Liver (tissue), 3 donors: ENCODE results near the gene SLC5A12.

Experiments used
- CTCF ChIP-seq: fragments of 150-350 bp; IDR thresholded peaks from 2 replicates; pipeline ENCODE4 v1.5.1; 2017; ENCODE audit warnings: improper control_type of control experiment, low read depth, low read length; ENCODE audit not compliant: missing input control
- FOXA1 ChIP-seq: IDR thresholded peaks from 2 replicates; pipeline ENCODE4 v1.6.1; 2016; ENCODE audit warnings: antibody characterized with exemption
- FOXA2 ChIP-seq: IDR thresholded peaks from 2 replicates; pipeline ENCODE4 v1.6.1; 2016; ENCODE audit warnings: antibody characterized with exemption
- GABPA ChIP-seq, 2 donors: IDR thresholded peaks in 1 of 2; conservative IDR thresholded peaks in 1 of 2; 2 replicates each; pipeline ENCODE4 v1.6.1; 2016; ENCODE audit warnings: antibody characterized with exemption in 2 of 2, mild to moderate bottlenecking in 1 of 2, moderate library complexity in 1 of 2
- NR2F2 ChIP-seq: IDR thresholded peaks from 2 replicates; pipeline ENCODE4 v1.6.1; 2016; ENCODE audit warnings: antibody characterized with exemption
- SP1 ChIP-seq: IDR thresholded peaks from 2 replicates; pipeline ENCODE4 v1.6.1; 2018; ENCODE audit warnings: antibody characterized with exemption, mild to moderate bottlenecking
- TAF1 ChIP-seq: conservative IDR thresholded peaks from 2 replicates; pipeline ENCODE4 v1.6.1; 2016; ENCODE audit warnings: antibody characterized with exemption, mild to moderate bottlenecking
- YY1 ChIP-seq: IDR thresholded peaks from 2 replicates; pipeline ENCODE4 v1.6.1; 2016; ENCODE audit warnings: antibody characterized with exemption, mild to moderate bottlenecking
- TF ChIP-seq, protein P1 (sequence below): IDR thresholded peaks from 2 replicates; pipeline ENCODE4 v1.6.1; 2016; ENCODE audit warnings: antibody characterized with exemption
- TF ChIP-seq, protein P2 (sequence below): IDR thresholded peaks from 2 replicates; pipeline ENCODE4 v1.6.1; 2016; ENCODE audit warnings: antibody characterized with exemption, mild to moderate bottlenecking
- TF ChIP-seq, protein P3 (sequence below): IDR thresholded peaks from 2 replicates; pipeline ENCODE4 v1.6.1; 2016; ENCODE audit warnings: antibody characterized with exemption
- donor health status: healthy.
- donor health status: healthy.

DNA sequence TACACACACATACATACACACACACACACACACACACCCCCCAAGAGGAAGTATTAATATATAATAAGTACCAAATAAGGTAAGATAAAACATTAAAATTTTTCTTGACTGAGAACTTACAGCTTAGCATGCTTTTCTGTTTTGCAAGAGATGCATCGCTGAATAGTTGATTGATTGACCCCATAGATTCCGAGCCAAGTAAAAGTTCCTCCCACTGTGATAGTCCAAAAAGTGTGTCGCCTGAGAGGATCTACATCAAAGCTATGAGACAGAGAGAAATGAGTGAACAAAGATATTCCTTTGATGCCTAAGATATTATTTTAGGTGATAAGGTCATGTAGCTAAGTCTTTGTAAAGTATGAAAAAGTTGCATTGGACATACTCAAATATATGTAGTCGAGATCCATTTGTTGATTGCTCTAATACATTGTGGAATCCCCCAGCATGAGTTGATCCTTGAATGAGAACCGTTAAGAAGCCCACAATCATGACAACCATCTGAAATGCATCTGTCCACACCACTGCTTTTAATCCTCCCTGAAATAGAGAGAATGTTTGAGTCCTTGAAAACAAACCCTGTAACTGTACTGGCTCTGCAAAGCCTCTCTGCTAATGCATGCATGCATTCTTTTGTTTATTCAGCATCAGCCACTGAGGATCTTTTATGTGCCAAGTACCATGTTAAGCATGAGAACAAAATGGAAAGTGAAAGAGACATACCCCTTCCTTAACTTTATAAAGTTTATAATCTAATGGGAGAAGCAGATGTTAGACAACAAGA lies 18.3 kb downstream of the SLC5A12 start:
- no peak for TF ChIP-seq SP1
- no peak for TF ChIP-seq CTCF
- TF ChIP-seq GABPA (IDR thresholded peaks at IDR 0.05 in 1 of 2, conservative IDR thresholded peaks at IDR 0.05 in 1 of 2), result no peak
- no peak for TF ChIP-seq YY1
- TF ChIP-seq, protein P1, sequence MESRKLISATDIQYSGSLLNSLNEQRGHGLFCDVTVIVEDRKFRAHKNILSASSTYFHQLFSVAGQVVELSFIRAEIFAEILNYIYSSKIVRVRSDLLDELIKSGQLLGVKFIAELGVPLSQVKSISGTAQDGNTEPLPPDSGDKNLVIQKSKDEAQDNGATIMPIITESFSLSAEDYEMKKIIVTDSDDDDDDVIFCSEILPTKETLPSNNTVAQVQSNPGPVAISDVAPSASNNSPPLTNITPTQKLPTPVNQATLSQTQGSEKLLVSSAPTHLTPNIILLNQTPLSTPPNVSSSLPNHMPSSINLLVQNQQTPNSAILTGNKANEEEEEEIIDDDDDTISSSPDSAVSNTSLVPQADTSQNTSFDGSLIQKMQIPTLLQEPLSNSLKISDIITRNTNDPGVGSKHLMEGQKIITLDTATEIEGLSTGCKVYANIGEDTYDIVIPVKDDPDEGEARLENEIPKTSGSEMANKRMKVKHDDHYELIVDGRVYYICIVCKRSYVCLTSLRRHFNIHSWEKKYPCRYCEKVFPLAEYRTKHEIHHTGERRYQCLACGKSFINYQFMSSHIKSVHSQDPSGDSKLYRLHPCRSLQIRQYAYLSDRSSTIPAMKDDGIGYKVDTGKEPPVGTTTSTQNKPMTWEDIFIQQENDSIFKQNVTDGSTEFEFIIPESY, result no peak
- TF ChIP-seq, protein P2, sequence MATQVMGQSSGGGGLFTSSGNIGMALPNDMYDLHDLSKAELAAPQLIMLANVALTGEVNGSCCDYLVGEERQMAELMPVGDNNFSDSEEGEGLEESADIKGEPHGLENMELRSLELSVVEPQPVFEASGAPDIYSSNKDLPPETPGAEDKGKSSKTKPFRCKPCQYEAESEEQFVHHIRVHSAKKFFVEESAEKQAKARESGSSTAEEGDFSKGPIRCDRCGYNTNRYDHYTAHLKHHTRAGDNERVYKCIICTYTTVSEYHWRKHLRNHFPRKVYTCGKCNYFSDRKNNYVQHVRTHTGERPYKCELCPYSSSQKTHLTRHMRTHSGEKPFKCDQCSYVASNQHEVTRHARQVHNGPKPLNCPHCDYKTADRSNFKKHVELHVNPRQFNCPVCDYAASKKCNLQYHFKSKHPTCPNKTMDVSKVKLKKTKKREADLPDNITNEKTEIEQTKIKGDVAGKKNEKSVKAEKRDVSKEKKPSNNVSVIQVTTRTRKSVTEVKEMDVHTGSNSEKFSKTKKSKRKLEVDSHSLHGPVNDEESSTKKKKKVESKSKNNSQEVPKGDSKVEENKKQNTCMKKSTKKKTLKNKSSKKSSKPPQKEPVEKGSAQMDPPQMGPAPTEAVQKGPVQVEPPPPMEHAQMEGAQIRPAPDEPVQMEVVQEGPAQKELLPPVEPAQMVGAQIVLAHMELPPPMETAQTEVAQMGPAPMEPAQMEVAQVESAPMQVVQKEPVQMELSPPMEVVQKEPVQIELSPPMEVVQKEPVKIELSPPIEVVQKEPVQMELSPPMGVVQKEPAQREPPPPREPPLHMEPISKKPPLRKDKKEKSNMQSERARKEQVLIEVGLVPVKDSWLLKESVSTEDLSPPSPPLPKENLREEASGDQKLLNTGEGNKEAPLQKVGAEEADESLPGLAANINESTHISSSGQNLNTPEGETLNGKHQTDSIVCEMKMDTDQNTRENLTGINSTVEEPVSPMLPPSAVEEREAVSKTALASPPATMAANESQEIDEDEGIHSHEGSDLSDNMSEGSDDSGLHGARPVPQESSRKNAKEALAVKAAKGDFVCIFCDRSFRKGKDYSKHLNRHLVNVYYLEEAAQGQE, result no peak
- TF ChIP-seq FOXA2, result no peak
- no peak for TF ChIP-seq FOXA1
- TF ChIP-seq TAF1, result no peak
- TF ChIP-seq, protein P3, sequence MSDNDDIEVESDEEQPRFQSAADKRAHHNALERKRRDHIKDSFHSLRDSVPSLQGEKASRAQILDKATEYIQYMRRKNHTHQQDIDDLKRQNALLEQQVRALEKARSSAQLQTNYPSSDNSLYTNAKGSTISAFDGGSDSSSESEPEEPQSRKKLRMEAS, result no peak
- TF ChIP-seq NR2F2, result no peak
